HL-60 (cell line): Measurements from ENCODE around the gene COL13A1.

Source experiments
- DNase-seq, 2 experiments: peaks; one replicate each; pipeline ENCODE4 v3.0.0-alpha.2; 2010 to 2020; ENCODE audit warnings: low read depth in 1 of 2, low spot score in 1 of 2
- H3K27ac ChIP-seq: fragments of 250-450 bp; sonication (Bioruptor Pico); replicated peaks from 2 replicates; pipeline ENCODE4 v1.5.1; 2020; ENCODE audit warnings: mild to moderate bottlenecking, moderate library complexity
- H3K27me3 ChIP-seq: fragments of 250-450 bp; sonication (Bioruptor Pico); 2 replicates; pipeline ENCODE4 v1.5.1; 2021; ENCODE audit warnings: mild to moderate bottlenecking, moderate library complexity; ENCODE audit not compliant: insufficient read depth, poor library complexity, severe bottlenecking
- H3K4me3 ChIP-seq: replicated peaks from 2 replicates; pipeline ENCODE4 v1.5.1; 2011; ENCODE audit warnings: mild to moderate bottlenecking, control low read depth, low read length; ENCODE audit not compliant: insufficient read depth
- CTCF ChIP-seq: IDR thresholded peaks from one replicate; pipeline ENCODE4 v1.5.1; 2011; ENCODE audit warnings: low read length, control low read depth, inconsistent platforms; ENCODE audit not compliant: insufficient read depth
- GABPA ChIP-seq: IDR thresholded peaks from 2 replicates; pipeline ENCODE4 v1.6.1; 2012; ENCODE audit warnings: low read depth
- POLR2AphosphoS5 ChIP-seq: IDR thresholded peaks from 2 replicates; pipeline ENCODE4 v1.6.1; 2012; ENCODE audit warnings: low read depth
- REST ChIP-seq: IDR thresholded peaks from 2 replicates; pipeline ENCODE4 v1.6.1; 2012; ENCODE audit warnings: low read depth; ENCODE audit not compliant: insufficient replicate concordance
- SPI1 ChIP-seq: IDR thresholded peaks from 2 replicates; pipeline ENCODE4 v1.6.1; 2012; ENCODE audit warnings: low read depth, mild to moderate bottlenecking, borderline replicate concordance

COL13A1 gene

GRCh38 chr10:69881202-69881601 is 79.5 kb downstream of the COL13A1 start:
- H3K4me3 ChIP-seq: no peak overlapping the region
- no peak for DNase-seq
- TF ChIP-seq REST (no peak), SPI1 (no peak), GABPA (no peak), POLR2AphosphoS5 (no peak), CTCF (no peak)
- peaks cover 2% of the 10 kb centered on the region for H3K27me3 ChIP-seq
- no peak overlapping the region for H3K27ac ChIP-seq

GRCh38 chr10:69883310-69884023 is 81.8 kb downstream of the COL13A1 start:
- Histone ChIP-seq H3K27ac (no peak overlapping the region), H3K27me3 (peaks cover 2% of the 10 kb centered on the region), H3K4me3 (no peak overlapping the region)
- no peak for DNase-seq
- TF ChIP-seq GABPA (no peak), SPI1 (no peak), POLR2AphosphoS5 (no peak), REST (no peak), CTCF (no peak)

- H3K27ac ChIP-seq: no peak overlapping the region
- TF ChIP-seq GABPA (no peak), POLR2AphosphoS5 (no peak), REST (no peak), SPI1 (no peak), CTCF (no peak)
- no peak overlapping the region for H3K4me3 ChIP-seq
- no peak for DNase-seq
- H3K27me3 ChIP-seq: peaks cover 2% of the 10 kb centered on the region
Observed at GRCh38 chr10:69884024-69884367, 82.3 kb downstream of the COL13A1 start.
